Mesothelial cell of epicardium (in vitro differentiated cells): Measurements from ENCODE around the gene GPC6. TPM values are rescaled to one million over a fixed set of nuclear protein-coding genes. Genes with fewer than 3 reads are reported as not detected.

Experiments used
- DNase-seq, 2 experiments: peaks; one replicate each; pipeline ENCODE4 v3.0.0; 2021; ENCODE audit warnings: low spot score in 2 of 2; ENCODE audit not compliant: unreplicated experiment in 2 of 2
- H3K27ac Mint-ChIP-seq: 2 replicates; pipeline ENCODE4 v1.8.0; 2021; ENCODE audit warnings: mixed read lengths
- H3K27me3 Mint-ChIP-seq: 2 replicates; pipeline ENCODE4 v1.8.0; 2021; ENCODE audit warnings: low read depth, mixed read lengths
- H3K36me3 Mint-ChIP-seq: 2 replicates; pipeline ENCODE4 v1.8.0; 2021; ENCODE audit warnings: mixed read lengths
- H3K4me1 Mint-ChIP-seq: 2 replicates; pipeline ENCODE4 v1.8.0; 2021; ENCODE audit warnings: mixed read lengths
- H3K4me3 Mint-ChIP-seq: 2 replicates; pipeline ENCODE4 v1.8.0; 2021; ENCODE audit warnings: mild to moderate bottlenecking, moderate library complexity, mixed read lengths
- H3K9me3 Mint-ChIP-seq: 2 replicates; pipeline ENCODE4 v1.8.0; 2021; ENCODE audit warnings: mixed read lengths
- CTCF ChIP-seq: fragments of 200-600 bp; sonication (generic); IDR thresholded peaks from one replicate; pipeline ENCODE4 v1.5.0; 2021; ENCODE audit warnings: antibody characterized with exemption; ENCODE audit not compliant: unreplicated experiment
- total RNA-seq: library from RNA; stranded (reverse); gene quantifications from 3 replicates; pipeline ENCODE4 v1.2.1, GENCODE V29; 2021

Gene GPC6
- total RNA-seq, 1 donor from 2014 or later = 112 TPM

GRCh38 chr13:93729383-93729782 is 502.8 kb downstream of the GPC6 start:
- no peak for DNase-seq
- Mint-ChIP-seq H3K9me3 (peaks cover 5% of the 10 kb centered on the region), H3K27ac (no peak overlapping the region), H3K27me3 (no peaks in the 10 kb centered on the region), H3K36me3 (no peaks in the 10 kb centered on the region), H3K4me3 (no peak overlapping the region), H3K4me1 (peaks cover 49% of the 10 kb centered on the region)
- no peak for TF ChIP-seq CTCF

- no peak overlapping the region for H3K4me3 Mint-ChIP-seq
- peak overlapping the region; percentile 31 for H3K27ac Mint-ChIP-seq
These were observed 504.2 kb downstream of the GPC6 start for GRCh38 chr13:93730780-93731179.

GRCh38 chr13:93732186-93732585 is 505.6 kb downstream of the GPC6 start:
- peaks cover 5% of the 10 kb centered on the region for H3K9me3 Mint-ChIP-seq
- H3K27ac Mint-ChIP-seq = no peak overlapping the region
- H3K27me3 Mint-ChIP-seq = no peaks in the 10 kb centered on the region
- DNase-seq = no peak
- H3K36me3 Mint-ChIP-seq = no peaks in the 10 kb centered on the region
- peaks cover 25% of the 10 kb centered on the region for H3K4me1 Mint-ChIP-seq
- no peak overlapping the region for H3K4me3 Mint-ChIP-seq
- no peak for TF ChIP-seq CTCF

More at GRCh38 chr13:93730780-93731179, 504.2 kb downstream of the GPC6 start:
- H3K27me3 Mint-ChIP-seq = no peaks in the 10 kb centered on the region
- peaks cover 38% of the 10 kb centered on the region for H3K4me1 Mint-ChIP-seq
- no peak for TF ChIP-seq CTCF
- no peaks in the 10 kb centered on the region for H3K36me3 Mint-ChIP-seq
- DNase-seq = no peak
- H3K9me3 Mint-ChIP-seq = peaks cover 5% of the 10 kb centered on the region

GRCh38 chr13:93736081-93736480 is 509.5 kb downstream of the GPC6 start:
- Mint-ChIP-seq H3K27ac (no peak overlapping the region), H3K4me3 (no peak overlapping the region), H3K4me1 (peaks cover 19% of the 10 kb centered on the region), H3K36me3 (no peaks in the 10 kb centered on the region), H3K27me3 (no peaks in the 10 kb centered on the region), H3K9me3 (peaks cover 4% of the 10 kb centered on the region)
- no peak for DNase-seq
- TF ChIP-seq CTCF = no peak

GRCh38 chr13:93736909-93737308 is 510.3 kb downstream of the GPC6 start:
- TF ChIP-seq CTCF = no peak
- Mint-ChIP-seq H3K9me3 (peaks cover 8% of the 10 kb centered on the region), H3K27ac (no peak overlapping the region), H3K36me3 (peaks cover 4% of the 10 kb centered on the region), H3K4me3 (no peak overlapping the region), H3K4me1 (peaks cover 17% of the 10 kb centered on the region), H3K27me3 (no peaks in the 10 kb centered on the region)
- no peak for DNase-seq

GRCh38 chr13:93740334-93740733 is 513.7 kb downstream of the GPC6 start:
- no peak for TF ChIP-seq CTCF
- Mint-ChIP-seq H3K36me3 (peaks cover 10% of the 10 kb centered on the region), H3K4me1 (peaks cover 17% of the 10 kb centered on the region), H3K4me3 (no peak overlapping the region), H3K9me3 (peaks cover 20% of the 10 kb centered on the region), H3K27me3 (no peaks in the 10 kb centered on the region), H3K27ac (peak overlapping the region; percentile 37)
- DNase-seq = no peak
